Mesendoderm (in vitro differentiated cells): ENCODE results near the gene C4BPA.

Source experiments
- DNase-seq: peaks from one replicate; pipeline ENCODE4 v3.0.0; 2013
- H2AK5ac ChIP-seq: 2 replicates; pipeline ENCODE4 v1.6.1; 2013; ENCODE audit warnings: low read length, inconsistent platforms
- H2BK120ac ChIP-seq: 2 replicates; pipeline ENCODE4 v1.6.1; 2013; ENCODE audit warnings: low read depth, mild to moderate bottlenecking, low read length, moderate library complexity, mixed read lengths
- H2BK15ac ChIP-seq: replicated peaks from 2 replicates; pipeline ENCODE4 v1.6.1; 2013; ENCODE audit warnings: low read depth, mild to moderate bottlenecking, moderate library complexity
- H2BK5ac ChIP-seq: 2 replicates; pipeline ENCODE4 v1.6.1; 2013; ENCODE audit warnings: low read length, inconsistent platforms
- H3K18ac ChIP-seq: 2 replicates; pipeline ENCODE4 v1.6.1; 2013; ENCODE audit warnings: mild to moderate bottlenecking, low read length, mixed read lengths
- H3K23ac ChIP-seq: one replicate; pipeline ENCODE4 v1.6.1; 2013; ENCODE audit warnings: low read length
- H3K27ac ChIP-seq: 2 replicates; pipeline ENCODE4 v1.5.1; 2013; ENCODE audit warnings: low read depth, mild to moderate bottlenecking, inconsistent platforms, low read length, moderate library complexity
- H3K27me3 ChIP-seq: 2 replicates; pipeline ENCODE4 v1.6.1; 2013; ENCODE audit warnings: low read length, control low read depth, mild to moderate bottlenecking, inconsistent platforms; ENCODE audit not compliant: insufficient read depth, poor library complexity
- H3K36me3 ChIP-seq: 2 replicates; pipeline ENCODE4 v1.6.1; 2013; ENCODE audit warnings: low read length, inconsistent platforms; ENCODE audit not compliant: control insufficient read depth, insufficient read depth
- H3K4ac ChIP-seq: one replicate; pipeline ENCODE4 v1.6.1; 2013; ENCODE audit warnings: low read depth, mild to moderate bottlenecking, low read length, moderate library complexity
- H3K4me1 ChIP-seq: 2 replicates; pipeline ENCODE4 v1.6.1; 2013; ENCODE audit warnings: low read depth, low read length, inconsistent platforms; ENCODE audit not compliant: control insufficient read depth
- H3K4me2 ChIP-seq: 2 replicates; pipeline ENCODE4 v1.6.1; 2013; ENCODE audit warnings: low read length
- H3K4me3 ChIP-seq: 2 replicates; pipeline ENCODE4 v1.5.1; 2013; ENCODE audit warnings: mild to moderate bottlenecking, low read length
- H3K56ac ChIP-seq: one replicate; pipeline ENCODE4 v1.6.1; 2013; ENCODE audit warnings: low read length
- H3K79me1 ChIP-seq: 2 replicates; pipeline ENCODE4 v1.6.1; 2013; ENCODE audit warnings: low read length, inconsistent platforms
- H3K79me2 ChIP-seq: 2 replicates; pipeline ENCODE4 v1.6.1; 2013; ENCODE audit warnings: mild to moderate bottlenecking, low read length; ENCODE audit not compliant: control insufficient read depth, insufficient read depth
- H3K9ac ChIP-seq: 2 replicates; pipeline ENCODE4 v1.6.1; 2013; ENCODE audit warnings: low read length, inconsistent platforms
- H4K5ac ChIP-seq: one replicate; pipeline ENCODE4 v1.6.1; 2013; ENCODE audit warnings: low read length
- H4K8ac ChIP-seq: one replicate; pipeline ENCODE4 v1.6.1; 2013; ENCODE audit warnings: low read depth, mild to moderate bottlenecking, control low read depth, low read length, moderate library complexity
- WGBS: extraction: QIAGEN DNeasy Blood & Tissue Kit; methylation state at CpG from one replicate; pipeline ENCODE4 v1.1.7; 2013; ENCODE audit warnings: low lambda C conversion rate, missing lambda C conversion rate; ENCODE audit not compliant: insufficient coverage; ENCODE audit errors: extremely low coverage; 5-methylcytosine and 5-hydroxymethylcytosine counted together

Gene C4BPA

GRCh38 chr1:207128336-207128921 is 24.4 kb downstream of the C4BPA start:
- Histone ChIP-seq H3K4me1 (no peaks in the 10 kb centered on the region), H2BK5ac (no peak overlapping the region), H3K4ac (no peak overlapping the region), H3K27me3 (no peaks in the 10 kb centered on the region), H3K4me2 (no peak overlapping the region), H3K79me1 (no peaks in the 10 kb centered on the region), H3K27ac (no peak overlapping the region), H4K5ac (no peak overlapping the region), H3K56ac (no peak overlapping the region), H4K8ac (no peak overlapping the region), H3K36me3 (no peaks in the 10 kb centered on the region), H3K4me3 (no peak overlapping the region), H3K79me2 (no peaks in the 10 kb centered on the region), H2BK120ac (no peak overlapping the region), H2BK15ac (no peak overlapping the region), H3K23ac (no peak overlapping the region), H3K18ac (no peak overlapping the region), H2AK5ac (no peak overlapping the region), H3K9ac (no peak overlapping the region)
- DNase-seq, result no peak

DNA sequence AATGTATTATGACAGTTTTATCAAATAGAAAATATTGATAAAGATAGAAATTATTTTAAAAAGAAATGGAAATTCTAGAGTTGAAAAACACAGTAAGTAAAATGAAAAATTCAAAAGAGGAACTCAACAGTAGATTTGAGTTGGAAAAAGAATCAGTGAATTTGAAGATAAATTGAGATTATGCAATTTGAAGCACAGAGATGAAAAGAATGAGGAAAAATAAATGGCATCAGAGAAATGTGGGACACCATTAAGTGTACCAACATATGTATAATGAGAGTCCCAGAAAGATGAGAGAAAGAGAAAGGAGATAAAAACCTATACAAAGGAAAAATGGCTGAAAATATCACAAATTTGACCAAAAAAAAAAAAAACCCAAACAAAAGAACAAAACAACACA is 25.0 kb downstream of the C4BPA start:
- Histone ChIP-seq H4K5ac (no peak overlapping the region), H3K36me3 (no peaks in the 10 kb centered on the region), H3K4me1 (no peaks in the 10 kb centered on the region), H3K4me3 (no peak overlapping the region), H3K23ac (no peak overlapping the region), H3K79me1 (no peaks in the 10 kb centered on the region), H4K8ac (no peak overlapping the region), H3K79me2 (no peaks in the 10 kb centered on the region), H2BK15ac (no peak overlapping the region), H3K56ac (no peak overlapping the region), H2BK5ac (no peak overlapping the region), H3K4me2 (no peak overlapping the region), H2BK120ac (no peak overlapping the region), H3K4ac (no peak overlapping the region), H3K9ac (no peak overlapping the region), H3K27me3 (no peaks in the 10 kb centered on the region), H3K27ac (no peak overlapping the region), H3K18ac (no peak overlapping the region), H2AK5ac (no peak overlapping the region)
- no peak for DNase-seq

DNA sequence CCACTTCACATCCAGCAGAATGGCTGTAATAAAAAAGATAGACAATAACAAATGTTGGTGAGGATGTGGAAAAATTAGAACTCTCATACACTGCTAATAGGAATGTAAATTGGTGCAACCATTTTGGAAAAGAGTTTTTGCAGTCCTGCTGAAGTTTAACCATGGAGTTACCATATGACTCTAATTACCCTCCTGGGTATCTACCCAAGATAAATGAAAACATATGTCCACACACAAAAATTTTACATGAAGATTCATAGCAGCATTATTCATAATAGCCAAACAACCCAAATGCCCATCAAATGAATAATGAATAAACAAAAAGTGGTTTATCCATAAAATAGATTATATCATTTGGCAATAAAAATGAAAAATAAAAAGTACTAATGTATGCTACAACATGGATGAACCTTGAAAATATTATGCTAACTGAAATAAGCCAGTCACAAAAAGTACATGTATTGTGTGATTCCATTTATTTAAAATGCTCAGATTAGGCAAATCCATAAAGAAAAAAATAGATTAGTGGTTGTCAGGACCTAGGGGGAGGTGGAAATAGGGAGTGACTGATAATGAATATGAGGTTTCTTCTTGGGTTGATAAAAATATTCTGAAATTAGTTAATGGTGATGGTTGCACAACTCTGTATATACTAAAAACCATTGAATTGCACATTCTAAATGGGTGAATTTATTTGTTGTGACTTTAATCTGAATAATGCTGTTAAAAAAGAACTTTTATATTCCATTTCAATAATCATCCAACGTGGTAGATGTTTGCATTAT is 26.4 kb downstream of the C4BPA start:
- Histone ChIP-seq H3K27ac (no peak overlapping the region), H3K4ac (no peak overlapping the region)

DNA sequence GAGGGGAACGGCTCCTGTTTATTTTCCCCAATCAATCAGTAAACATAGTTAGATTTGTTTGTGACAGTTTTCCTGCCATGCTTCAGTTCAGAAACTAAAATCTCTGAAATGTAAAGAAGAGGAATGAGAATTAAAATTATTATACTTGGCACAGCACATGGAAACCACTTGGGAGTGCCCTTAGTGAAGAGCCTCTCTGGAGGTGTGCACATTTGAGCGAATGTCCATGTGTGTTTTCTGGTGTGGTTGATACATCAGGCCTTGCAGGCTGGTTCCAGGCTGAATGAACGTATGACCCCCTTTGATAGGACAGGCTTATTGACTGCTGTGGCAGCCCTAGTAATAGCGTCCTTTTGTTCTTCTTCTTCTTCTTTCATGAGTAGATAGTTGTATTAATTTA is 27.1 kb downstream of the C4BPA start:
- H3K79me1 ChIP-seq, result no peaks in the 10 kb centered on the region
- no peak overlapping the region for H3K4me3 ChIP-seq
- no peak overlapping the region for H3K18ac ChIP-seq
- no peak for DNase-seq
- no peak overlapping the region for H3K27ac ChIP-seq
- no peak overlapping the region for H3K56ac ChIP-seq
- no peak overlapping the region for H2BK120ac ChIP-seq
- no peak overlapping the region for H3K9ac ChIP-seq
- no peak overlapping the region for H4K5ac ChIP-seq
- no peaks in the 10 kb centered on the region for H3K79me2 ChIP-seq
- H2BK15ac ChIP-seq, result no peak overlapping the region
- H3K23ac ChIP-seq, result no peak overlapping the region
- H4K8ac ChIP-seq, result no peak overlapping the region
- H2BK5ac ChIP-seq, result no peak overlapping the region
- H3K4me2 ChIP-seq, result no peak overlapping the region
- no peaks in the 10 kb centered on the region for H3K27me3 ChIP-seq
- WGBS, result no CpG with 5 or more reads among the region's 4 CpGs
- no peaks in the 10 kb centered on the region for H3K4me1 ChIP-seq
- no peaks in the 10 kb centered on the region for H3K36me3 ChIP-seq
- no peak overlapping the region for H2AK5ac ChIP-seq
- H3K4ac ChIP-seq, result no peak overlapping the region

More for the DNA sequence above, 26.4 kb downstream of the C4BPA start:
- H3K79me1 ChIP-seq, result no peaks in the 10 kb centered on the region
- no peak overlapping the region for H3K18ac ChIP-seq
- H2BK15ac ChIP-seq, result no peak overlapping the region
- H3K9ac ChIP-seq, result no peak overlapping the region
- H3K79me2 ChIP-seq, result no peaks in the 10 kb centered on the region
- H3K56ac ChIP-seq, result no peak overlapping the region
- no peak overlapping the region for H4K5ac ChIP-seq
- no peak overlapping the region for H4K8ac ChIP-seq
- no peaks in the 10 kb centered on the region for H3K36me3 ChIP-seq
- WGBS, result no CpG with 5 or more reads among the region's 1 CpG
- no peak overlapping the region for H2BK120ac ChIP-seq
- H3K4me2 ChIP-seq, result no peak overlapping the region
- no peak overlapping the region for H3K4me3 ChIP-seq
- H2BK5ac ChIP-seq, result no peak overlapping the region
- no peaks in the 10 kb centered on the region for H3K4me1 ChIP-seq
- H3K27me3 ChIP-seq, result no peaks in the 10 kb centered on the region
- H3K23ac ChIP-seq, result no peak overlapping the region
- no peak for DNase-seq
- no peak overlapping the region for H2AK5ac ChIP-seq

DNA sequence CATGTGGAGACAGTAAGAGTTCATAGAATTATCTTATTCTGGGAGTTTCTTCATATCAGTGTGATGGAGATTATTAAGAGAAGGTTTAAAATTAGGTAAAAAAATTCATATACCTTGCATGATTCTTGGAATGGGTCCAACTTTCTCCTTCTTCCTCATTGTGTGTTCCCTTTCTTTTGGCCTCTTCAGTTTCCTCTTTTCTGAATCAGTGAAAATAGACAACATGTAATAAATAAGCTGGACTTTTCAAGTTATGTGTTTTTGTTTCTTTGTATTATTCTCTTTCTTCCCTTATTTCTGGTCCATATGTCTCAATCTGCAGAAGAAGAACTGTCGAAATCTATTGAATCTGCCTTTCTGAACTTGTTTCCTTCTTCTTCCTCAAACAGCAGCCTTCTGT is 30.5 kb downstream of the C4BPA start:
- no peak overlapping the region for H2AK5ac ChIP-seq
- no peak overlapping the region for H2BK120ac ChIP-seq
- no peak overlapping the region for H3K9ac ChIP-seq
- H3K36me3 ChIP-seq, result no peaks in the 10 kb centered on the region
- no peak overlapping the region for H4K5ac ChIP-seq
- H3K4me1 ChIP-seq, result no peaks in the 10 kb centered on the region
- H3K27me3 ChIP-seq, result no peaks in the 10 kb centered on the region
- no peak overlapping the region for H3K18ac ChIP-seq
- no peak overlapping the region for H3K4me3 ChIP-seq
- no peak overlapping the region for H2BK5ac ChIP-seq
- H4K8ac ChIP-seq, result no peak overlapping the region
- H3K56ac ChIP-seq, result no peak overlapping the region
- no peak overlapping the region for H3K4ac ChIP-seq
- no peak overlapping the region for H3K4me2 ChIP-seq
- no CpG with 5 or more reads among the region's 1 CpG for WGBS
- no peak overlapping the region for H3K27ac ChIP-seq
- no peak overlapping the region for H2BK15ac ChIP-seq
- no peaks in the 10 kb centered on the region for H3K79me2 ChIP-seq
- DNase-seq, result no peak
- no peaks in the 10 kb centered on the region for H3K79me1 ChIP-seq
- H3K23ac ChIP-seq, result no peak overlapping the region

GRCh38 chr1:207139616-207140015 is 35.6 kb downstream of the C4BPA start:
- H4K8ac ChIP-seq, result no peak overlapping the region
- no peak overlapping the region for H3K4ac ChIP-seq
- WGBS, result no CpG with 5 or more reads among the region's 1 CpG
- H3K36me3 ChIP-seq, result no peaks in the 10 kb centered on the region
- H3K4me3 ChIP-seq, result no peak overlapping the region
- no peak for DNase-seq
- no peak overlapping the region for H4K5ac ChIP-seq
- H3K4me2 ChIP-seq, result no peak overlapping the region
- no peaks in the 10 kb centered on the region for H3K79me2 ChIP-seq
- no peak overlapping the region for H3K18ac ChIP-seq
- no peaks in the 10 kb centered on the region for H3K79me1 ChIP-seq
- no peak overlapping the region for H3K9ac ChIP-seq
- no peaks in the 10 kb centered on the region for H3K27me3 ChIP-seq
- H3K23ac ChIP-seq, result no peak overlapping the region
- no peak overlapping the region for H2AK5ac ChIP-seq
- H2BK15ac ChIP-seq, result no peak overlapping the region
- H3K56ac ChIP-seq, result no peak overlapping the region
- H3K4me1 ChIP-seq, result no peaks in the 10 kb centered on the region
- no peak overlapping the region for H2BK120ac ChIP-seq
- H3K27ac ChIP-seq, result no peak overlapping the region
- H2BK5ac ChIP-seq, result no peak overlapping the region
